Activated T-cell treated with anti-CD3 and anti-CD28 coated beads for 4 hours (primary cell): ENCODE measurements around the gene TNNT2.

Experiments
- DNase-seq: peaks from one replicate; pipeline ENCODE4 v3.0.0-alpha.2; 2020

TNNT2 gene

DNA sequence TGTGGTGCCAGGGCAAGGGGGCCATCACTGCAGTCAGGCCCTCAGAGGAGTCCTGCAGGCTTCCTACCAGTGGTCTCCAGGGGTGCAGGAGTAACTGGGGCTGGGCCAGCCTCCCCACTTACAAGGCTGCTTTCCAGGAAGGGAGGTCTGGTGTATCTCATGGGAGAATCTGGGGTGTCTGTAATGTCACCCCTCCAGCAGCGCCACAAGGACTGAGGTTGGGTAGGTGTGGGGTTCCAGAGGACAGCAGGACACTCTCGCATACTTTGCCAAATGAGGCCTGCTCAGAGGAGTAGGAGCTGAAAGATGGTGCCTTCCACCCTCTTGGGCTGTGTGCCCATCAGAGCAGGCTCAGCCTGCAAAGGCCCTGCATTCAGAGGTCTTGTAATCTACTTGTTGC, 46.9 kb downstream of the TNNT2 start:
- no peak for DNase-seq

DNA sequence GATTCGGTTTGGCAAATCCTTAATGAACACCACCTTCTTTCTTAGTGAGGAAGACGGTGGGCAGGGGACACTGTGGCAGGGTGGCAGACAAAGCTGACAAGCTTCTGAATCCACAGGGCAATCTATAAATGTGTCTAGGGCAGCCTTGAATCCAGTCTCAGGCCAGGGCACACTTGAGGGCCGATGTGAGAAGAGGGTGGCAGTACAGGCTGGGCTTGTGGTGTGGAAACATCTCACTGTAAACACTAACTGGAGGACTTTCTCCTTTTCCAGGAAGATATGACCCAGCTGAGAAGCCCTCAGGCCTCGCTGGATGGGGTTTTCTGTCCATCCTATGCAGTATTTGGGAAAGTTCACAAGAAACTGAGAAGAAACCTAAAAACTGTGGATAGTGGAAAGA, 47.7 kb downstream of the TNNT2 start:
- DNase-seq: no peak

DNA sequence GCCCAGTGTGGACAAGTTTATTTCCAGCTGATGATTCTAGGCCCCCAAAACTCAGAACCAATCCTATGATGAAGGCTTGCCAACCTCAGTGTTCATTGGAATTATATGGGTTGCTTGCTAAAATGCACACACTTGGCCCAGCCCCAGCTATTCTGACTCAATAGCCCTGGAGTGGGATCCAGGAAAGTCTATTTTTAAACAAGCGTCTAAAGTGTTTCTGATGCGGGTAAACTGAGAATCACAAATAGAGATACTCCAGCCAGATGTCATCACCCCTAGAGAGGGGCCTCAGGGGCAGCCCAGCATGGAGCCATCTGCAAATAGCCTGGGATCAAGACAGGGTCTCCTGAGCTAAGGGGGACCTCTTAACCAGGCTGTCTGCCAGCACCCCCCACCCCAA, 48.2 kb downstream of the TNNT2 start:
- no peak for DNase-seq

DNA sequence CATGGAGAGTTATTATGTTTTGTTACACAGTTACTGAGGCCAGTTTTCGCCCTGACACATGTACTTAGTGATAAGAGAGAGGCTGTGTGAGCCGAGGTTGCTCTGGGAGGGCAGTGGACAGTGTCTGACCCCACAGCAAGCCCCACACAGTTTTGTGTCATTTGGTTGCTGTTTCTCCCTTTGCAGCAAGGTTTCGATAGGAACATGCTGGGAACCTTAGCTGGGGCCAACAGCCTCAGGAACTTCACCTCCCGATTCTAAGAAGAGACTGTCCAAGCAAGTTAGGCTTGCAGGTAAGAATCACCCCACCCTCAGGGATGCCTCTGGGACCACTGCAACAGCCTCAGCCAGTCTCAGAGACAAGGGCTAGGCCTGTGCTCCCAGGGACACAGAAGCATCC, 48.9 kb downstream of the TNNT2 start:
- DNase-seq: no peak

DNA sequence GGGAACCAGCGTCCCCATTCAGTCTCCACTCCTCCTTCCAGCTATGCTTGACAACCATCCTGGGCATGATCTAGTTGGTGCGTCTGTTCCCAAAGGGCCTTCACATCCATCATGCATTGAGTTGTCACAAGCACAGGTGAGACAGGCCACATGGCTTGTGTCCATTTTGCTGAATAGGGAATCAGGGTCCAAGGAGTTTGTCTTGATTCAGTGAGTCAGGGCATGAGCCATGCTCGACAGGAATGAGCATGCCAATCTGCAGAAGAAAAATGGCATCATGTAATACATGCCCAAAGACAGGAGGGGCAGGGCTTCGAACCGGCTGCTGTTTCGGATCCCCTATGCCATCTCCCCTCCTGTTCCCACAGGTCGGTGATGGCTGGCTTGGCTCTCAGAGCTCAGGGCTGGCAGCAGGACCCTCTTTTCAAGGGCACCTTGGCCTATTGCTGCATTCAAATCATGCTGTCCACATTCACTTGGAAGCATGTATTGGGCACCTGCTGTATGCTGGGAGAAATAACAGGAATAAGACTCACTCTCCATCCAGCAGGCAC, 49.7 kb downstream of the TNNT2 start:
- DNase-seq: no peak

DNA sequence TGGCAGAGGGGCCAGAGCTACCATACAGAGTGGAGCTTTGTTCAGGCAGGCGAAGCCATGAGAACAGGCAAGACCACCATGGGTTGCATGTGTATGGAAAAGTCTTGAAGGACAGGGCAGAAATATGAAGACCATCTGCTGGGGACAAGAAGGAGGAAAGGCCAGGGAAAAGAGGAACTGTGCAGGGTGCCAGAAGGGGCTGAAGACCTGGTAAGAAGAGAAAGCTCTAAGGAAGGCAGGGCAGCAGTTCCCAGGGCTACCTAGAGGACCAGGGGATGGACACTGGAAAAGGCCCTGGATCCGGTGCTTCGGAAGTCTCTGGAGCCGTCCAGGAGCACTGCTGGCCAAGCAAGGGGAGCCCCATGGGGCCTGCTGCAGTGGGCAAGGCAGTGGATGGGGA, 50.8 kb downstream of the TNNT2 start:
- DNase-seq: no peak

DNA sequence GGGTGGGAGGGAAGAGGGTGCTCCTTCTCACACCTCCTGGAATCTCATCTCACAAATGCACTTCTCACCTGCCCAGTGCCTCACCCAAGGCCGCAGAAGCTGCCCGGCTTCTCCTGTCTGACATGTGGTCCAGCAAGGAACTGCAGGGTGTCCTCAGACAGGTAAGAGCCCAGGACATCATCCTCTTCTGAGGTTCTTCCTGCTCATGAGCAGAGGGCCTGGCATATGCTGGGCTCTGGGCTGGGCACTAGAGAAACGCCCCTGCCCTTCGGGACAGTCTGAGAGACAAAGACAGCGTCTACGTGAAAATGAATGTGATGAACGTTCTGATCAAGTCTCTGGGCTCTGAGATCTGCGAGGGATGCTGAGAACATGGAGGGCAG, 51.8 kb downstream of the TNNT2 start:
- DNase-seq: no peak

DNA sequence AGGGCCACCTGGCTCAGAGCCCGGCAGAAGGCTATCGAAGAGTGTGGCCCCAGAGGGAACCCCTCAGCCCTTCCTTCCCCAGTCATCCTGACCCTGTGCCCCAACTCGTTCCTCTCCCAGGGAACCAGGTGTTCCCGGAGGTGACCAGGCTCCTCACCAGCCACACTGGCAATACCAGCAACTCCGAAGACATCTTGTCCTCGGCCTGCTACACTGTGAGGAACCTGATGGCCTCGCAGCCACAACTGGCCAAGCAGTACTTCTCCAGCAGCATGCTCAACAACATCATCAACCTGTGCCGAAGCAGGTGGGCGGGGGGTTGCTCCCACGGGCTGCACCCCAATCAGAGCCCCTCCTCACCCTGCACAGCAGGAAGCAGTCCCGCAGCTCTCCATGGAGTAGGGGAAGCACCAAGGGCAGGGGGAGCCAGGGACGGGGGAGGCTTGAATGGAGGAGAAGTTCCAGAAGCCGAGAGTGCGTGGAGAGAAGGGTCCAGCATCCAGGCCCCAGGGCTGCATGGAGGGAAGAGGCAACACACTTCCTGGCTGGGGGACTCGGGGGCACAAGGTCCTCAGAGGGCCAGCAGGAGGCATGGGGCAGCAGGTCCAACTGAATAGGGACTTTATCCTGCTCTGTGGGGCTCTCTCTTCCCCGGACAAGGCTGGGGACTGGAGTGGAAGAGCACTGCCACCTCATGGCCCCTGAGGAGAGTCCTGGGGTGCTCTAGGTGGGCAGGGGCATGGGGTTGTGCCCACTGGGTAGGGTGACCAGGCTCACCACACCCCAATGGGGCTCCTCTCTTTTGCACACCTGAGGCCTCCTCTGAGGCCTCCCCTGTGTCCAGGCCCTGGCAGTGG, 52.4 kb downstream of the TNNT2 start:
- no peak for DNase-seq

DNA sequence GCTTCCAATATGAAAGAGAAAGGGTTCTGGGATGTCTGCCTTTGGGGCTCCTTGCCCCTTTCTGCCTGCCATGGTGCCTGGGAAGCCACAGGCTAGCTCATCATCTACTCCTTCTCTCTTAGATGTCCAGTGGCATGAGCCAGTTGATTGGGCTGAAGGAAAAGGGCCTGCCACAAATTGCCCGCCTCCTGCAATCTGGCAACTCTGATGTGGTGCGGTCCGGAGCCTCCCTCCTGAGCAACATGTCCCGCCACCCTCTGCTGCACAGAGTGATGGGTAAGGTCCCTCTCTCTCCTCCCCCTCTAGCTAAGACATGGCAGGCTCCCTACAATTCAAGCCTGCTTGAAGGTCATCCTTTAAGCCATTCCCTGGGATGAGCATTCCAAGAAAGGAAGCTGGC, 53.2 kb downstream of the TNNT2 start:
- no peak for DNase-seq

DNA sequence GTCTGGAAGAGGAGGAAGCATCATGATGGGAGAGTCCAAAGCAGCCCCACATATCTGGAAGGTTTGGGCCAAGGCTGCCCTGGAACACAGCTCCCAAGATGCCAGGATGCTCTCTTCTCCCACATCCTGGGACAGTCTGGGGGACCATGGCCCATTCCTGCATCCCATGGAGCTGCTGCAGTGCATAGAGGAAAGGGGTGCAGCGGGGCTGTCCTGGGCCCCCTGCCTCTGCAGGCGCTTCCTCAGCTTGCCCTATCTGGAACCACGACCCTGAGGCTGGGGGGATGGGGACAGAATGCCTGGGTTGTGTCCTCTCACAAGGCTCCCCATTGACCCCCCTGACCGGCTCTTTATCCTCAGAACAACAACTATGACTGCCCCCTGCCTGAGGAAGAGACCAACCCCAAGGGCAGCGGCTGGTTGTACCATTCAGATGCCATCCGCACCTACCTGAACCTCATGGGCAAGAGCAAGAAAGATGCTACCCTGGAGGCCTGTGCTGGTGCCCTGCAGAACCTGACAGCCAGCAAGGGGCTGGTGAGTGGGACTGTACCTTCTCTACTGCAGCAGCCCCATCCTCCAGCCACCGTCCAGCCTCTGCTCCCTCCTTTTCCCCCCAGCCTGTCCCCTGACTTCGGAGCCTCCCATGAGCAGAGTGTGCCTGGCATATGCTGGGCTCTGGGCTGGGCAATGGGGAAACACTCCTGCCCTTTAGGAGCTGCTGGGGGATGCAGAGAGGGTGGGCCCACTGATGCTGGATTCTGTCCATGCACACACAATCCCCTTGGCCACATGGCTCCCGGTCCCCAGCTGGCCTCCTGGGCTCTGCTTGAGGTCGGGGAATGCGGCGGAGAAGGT, 54.6 kb downstream of the TNNT2 start:
- no peak for DNase-seq

DNA sequence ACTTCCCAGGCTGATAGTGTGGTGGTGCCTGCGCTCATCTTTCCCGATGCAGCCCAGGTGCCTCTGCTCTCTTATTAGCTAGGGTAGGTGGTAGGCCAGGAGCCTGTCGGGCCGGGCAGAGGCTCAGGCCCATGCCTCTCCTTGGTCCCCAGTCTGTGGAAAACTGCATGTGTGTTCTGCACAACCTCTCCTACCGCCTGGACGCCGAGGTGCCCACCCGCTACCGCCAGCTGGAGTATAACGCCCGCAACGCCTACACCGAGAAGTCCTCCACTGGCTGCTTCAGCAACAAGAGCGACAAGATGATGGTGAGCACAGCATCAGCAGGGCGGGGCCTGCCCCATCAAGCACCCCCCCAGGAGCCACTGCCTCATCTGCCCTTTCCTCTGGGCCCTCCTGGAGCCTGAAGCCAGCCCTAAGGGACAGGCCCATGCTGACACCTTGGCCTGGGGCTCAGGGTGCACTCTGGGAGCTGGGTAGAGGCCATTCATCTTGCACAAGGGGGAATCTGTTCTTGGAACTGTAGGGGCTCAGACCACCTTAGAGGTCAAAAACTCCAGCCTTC, 55.6 kb downstream of the TNNT2 start:
- no peak for DNase-seq

DNA sequence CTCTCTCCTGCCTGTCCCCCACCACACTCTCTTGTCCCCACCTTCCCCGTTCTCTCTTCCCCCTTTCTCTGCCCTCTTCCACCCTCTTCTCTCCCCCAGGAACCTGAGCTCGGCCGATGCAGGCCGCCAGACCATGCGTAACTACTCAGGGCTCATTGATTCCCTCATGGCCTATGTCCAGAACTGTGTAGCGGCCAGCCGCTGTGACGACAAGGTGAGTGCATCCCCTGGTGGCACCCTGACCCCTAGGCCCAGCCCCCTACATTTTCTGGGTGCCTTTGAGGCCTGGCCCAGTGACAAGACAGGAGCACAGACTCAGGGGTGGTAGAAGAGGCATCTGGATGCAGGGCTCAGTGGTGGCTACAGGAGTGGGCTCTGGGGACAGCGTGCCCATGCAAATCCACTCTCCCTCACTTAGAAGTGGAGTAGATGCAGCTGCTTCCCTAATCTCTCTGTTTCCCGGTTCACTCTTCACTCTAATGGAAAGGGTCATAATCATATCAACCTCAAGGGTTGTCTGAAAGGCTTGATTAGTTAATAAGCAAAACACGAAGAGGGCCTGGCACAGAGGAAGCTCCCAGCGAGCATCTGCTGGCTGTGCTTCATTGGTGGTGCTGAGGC, 57.2 kb downstream of the TNNT2 start:
- no peak for DNase-seq

DNA sequence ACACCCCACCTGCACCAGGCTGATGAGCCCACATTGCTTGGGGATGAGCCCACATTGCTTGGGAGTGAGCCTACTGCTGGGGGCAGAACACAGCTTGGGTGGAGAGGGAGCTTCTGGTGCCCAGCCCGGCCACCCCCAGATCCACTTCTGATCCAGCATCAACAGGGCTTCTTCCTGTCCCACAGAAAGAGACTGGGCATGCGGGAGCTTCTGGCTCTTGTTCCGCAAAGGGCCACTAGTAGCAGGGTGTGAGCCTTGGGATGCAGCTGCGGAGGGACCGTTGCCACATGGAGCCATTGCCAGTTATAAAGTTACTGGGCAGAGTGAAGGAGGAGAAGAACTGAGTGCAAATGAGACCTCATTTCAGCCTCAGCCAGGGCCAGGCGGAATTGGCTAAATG, 57.8 kb downstream of the TNNT2 start:
- DNase-seq: no peak

DNA sequence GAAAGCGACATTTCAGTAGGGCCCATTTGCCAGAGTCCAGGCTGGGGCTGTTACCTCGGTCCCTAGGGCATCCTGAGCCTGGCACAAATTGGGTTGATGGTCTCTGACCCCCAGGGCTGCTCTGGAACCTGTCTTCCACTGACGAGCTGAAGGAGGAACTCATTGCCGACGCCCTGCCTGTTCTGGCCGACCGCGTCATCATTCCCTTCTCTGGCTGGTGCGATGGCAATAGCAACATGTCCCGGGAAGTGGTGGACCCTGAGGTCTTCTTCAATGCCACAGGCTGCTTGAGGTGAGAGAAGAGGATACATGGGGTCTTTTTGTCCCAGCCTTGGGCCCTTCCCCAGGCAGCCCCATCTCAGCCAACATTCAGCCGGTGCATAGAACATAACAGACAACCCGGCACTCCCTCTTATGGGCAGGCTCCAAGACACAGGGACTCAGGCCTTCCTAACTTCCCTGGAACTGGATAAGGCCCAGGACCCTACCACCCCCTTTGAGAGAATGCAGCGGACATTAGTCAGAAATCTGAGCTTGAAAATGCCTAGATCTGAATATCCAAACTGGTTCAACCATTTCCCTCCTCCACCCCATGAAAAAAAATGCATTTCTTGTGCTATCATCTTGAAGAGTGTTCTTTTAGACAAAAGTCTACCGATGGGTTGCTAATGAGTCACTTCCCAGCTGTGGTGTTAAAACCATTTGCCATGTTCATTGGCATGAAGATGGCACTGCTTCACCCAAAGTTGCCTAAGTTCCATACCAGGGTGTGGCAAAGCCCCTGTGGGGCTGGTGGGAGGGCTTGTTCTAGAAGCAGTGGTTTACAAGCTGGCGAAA, 58.8 kb downstream of the TNNT2 start:
- no peak for DNase-seq

DNA sequence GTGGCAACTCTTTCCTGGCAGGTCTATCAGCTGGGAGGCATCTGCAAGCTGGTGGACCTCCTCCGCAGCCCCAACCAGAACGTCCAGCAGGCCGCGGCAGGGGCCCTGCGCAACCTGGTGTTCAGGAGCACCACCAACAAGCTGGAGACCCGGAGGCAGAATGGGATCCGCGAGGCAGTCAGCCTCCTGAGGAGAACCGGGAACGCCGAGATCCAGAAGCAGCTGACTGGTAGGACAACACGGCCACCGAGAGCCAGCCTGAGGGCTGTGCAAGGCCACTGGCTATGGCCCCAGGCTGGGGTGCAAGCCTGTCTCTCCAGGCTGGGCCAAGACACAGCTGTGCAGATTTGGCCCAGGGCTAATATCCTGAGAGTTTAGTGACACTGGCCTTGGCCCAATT, 59.9 kb downstream of the TNNT2 start:
- DNase-seq: no peak

DNA sequence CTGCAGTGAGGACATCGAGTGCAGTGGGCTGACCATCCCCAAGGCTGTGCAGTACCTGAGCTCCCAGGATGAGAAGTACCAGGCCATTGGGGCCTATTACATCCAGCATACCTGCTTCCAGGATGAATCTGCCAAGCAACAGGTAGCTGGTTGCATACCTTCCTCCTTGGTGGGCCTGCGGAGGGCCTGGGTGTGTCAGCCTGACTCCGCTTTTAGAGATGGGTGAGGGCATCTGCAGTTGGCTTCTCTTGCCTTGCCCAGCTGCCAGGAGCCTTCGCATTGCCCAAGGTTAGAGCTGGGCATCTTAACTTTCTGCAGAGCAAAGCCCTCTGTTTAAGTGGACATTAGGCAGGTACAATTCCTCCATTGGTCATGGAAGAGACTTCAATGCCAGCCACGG, 60.9 kb downstream of the TNNT2 start:
- no peak for DNase-seq

DNA sequence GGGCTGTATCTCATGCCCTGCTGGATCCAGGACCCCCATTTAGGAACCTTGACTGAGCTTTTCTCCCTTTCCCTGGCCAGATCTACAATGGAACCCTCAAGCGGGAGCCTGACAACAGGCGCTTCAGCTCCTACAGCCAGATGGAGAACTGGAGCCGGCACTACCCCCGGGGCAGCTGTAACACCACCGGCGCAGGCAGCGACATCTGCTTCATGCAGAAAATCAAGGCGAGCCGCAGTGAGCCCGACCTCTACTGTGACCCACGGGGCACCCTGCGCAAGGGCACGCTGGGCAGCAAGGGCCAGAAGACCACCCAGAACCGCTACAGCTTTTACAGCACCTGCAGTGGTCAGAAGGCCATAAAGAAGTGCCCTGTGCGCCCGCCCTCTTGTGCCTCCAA, 64.4 kb downstream of the TNNT2 start:
- no peak for DNase-seq

DNA sequence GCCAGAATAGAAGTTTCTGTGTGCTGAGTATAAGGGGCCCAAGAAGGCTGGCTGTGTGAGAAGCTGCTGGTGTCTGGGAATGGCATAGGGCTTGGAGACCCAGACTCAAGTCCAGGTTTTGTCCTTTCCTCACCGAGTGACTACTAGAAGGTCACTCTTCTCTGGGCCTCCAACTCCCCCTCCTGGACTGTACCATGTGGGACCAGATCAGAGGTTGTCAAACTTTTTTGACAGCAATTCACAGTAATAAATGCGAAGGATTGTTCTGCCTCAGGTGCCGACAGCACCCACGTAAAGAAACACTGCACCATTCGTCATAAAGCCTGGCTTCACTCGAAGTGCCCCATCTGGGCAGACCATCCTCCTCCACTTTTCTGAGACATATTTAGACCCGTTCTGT, 65.2 kb downstream of the TNNT2 start:
- no peak for DNase-seq

DNA sequence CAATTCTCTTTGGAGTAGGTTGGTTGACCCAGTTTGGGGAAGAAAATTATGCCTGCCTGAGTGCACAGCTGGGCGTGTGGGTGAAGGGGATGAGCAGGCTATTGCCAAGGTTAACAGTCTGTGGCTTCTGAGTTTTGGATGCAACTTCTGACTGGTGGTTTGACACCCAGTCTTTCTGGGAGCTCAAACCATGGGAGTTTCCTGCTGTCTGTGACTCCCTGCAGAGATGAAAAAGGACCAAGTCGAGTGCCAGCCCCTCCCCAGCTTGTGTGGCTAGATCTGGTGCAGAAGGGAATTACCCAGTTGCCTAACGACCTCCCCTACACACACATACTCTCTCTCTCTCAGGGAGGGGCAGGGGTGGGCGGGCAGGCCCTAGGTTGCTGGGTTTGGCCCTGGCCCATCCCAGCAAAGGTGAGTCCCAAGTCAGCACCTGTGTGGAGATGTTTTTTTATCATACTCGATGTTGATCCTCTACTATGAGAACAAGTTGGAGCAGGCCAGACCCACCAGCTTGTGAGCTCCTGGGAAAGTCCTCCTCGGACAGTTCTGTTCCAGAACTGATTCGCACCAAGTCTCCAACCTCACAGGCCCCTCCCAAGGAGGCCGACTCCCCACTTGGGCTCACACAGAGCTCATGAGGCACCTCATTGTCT, 66.0 kb downstream of the TNNT2 start:
- no peak for DNase-seq

DNA sequence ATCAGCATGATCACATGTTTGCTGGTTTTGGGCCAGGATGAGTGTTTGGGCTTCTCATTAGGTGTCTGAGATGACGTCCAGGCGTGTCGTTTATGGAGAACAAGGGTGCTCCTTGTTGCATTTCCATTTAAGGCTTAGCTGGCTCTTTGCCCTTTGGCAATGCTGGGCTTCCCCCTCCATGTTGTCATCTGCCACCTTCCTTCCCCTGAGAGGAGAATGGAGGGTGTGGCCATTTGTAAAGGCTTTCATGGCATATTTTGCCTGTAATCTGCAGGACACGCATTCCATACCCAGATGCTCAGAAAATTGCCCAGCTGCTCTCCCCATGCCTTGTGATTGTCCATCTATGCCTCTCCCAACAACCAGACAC, 66.5 kb downstream of the TNNT2 start:
- no peak for DNase-seq

DNA sequence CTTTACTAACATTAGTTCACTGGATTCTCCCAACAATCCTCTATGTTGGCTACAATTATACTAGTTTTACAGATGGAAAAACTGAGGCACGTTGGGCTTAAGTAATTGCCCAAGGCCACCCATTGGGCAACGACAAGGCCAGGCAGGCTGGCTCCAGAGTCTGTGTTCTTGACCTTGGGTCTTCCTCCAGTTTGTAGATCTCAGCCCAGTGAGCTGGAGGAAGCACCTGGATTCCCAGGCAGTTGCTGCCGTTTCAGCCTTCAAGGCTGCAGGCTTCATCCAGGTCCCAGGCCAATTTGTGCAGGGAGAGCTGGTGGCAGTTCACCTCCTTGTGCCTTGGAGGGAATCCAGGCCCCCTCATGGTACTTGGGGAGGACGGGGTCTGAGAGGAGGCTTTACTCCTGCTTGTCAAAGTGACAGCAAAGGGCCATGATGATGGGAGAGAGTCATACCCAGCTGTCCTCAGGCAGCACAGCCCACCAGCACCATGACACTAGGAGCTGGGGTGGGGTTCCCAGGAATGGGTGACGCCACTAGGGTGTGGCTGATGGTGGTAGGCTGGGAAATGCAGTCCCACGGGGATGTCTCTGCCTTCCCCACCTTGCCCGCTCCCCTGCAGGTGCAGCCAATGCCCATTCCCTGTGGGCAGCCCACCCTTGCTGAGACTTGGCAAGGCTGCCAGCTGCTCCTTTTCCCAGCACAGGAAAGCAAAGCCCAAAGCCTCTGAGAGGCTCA, 67.1 kb downstream of the TNNT2 start:
- no peak for DNase-seq
